HL-60 (cell line): Measurements from ENCODE around the gene CTF1.

Source experiments
- CTCF ChIP-seq: IDR thresholded peaks from one replicate; pipeline ENCODE4 v1.5.1; 2011; ENCODE audit warnings: low read length, control low read depth, inconsistent platforms; ENCODE audit not compliant: insufficient read depth
- GABPA ChIP-seq: IDR thresholded peaks from 2 replicates; pipeline ENCODE4 v1.6.1; 2012; ENCODE audit warnings: low read depth
- POLR2AphosphoS5 ChIP-seq: IDR thresholded peaks from 2 replicates; pipeline ENCODE4 v1.6.1; 2012; ENCODE audit warnings: low read depth
- SPI1 ChIP-seq: IDR thresholded peaks from 2 replicates; pipeline ENCODE4 v1.6.1; 2012; ENCODE audit warnings: low read depth, mild to moderate bottlenecking, borderline replicate concordance
- TF ChIP-seq, protein P1 (sequence below): IDR thresholded peaks from 2 replicates; pipeline ENCODE4 v1.6.1; 2012; ENCODE audit warnings: low read depth; ENCODE audit not compliant: insufficient replicate concordance

DNA sequence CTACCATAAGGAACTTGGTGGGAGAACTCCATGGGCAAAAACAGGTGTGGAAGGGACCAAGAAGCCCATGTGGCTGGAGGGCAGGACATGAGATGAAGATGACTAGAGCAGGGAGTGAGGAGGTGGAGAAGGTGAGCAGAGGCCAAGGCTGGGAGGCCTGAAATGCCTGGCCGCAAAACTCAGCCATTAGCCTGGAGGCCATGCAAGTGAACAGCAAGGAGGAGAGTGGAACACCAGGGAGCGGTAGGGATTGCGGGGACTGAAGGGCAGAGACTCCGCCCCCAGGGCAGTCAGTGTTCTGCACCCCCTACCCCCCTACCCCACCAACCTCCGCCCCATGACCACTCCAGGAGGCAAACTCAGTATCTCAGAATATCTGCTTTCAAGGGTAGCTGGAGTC is 19.5 kb upstream of the CTF1 start:
- TF ChIP-seq CTCF (no peak), POLR2AphosphoS5 (no peak), GABPA (no peak), SPI1 (no peak)
- TF ChIP-seq, protein P1, sequence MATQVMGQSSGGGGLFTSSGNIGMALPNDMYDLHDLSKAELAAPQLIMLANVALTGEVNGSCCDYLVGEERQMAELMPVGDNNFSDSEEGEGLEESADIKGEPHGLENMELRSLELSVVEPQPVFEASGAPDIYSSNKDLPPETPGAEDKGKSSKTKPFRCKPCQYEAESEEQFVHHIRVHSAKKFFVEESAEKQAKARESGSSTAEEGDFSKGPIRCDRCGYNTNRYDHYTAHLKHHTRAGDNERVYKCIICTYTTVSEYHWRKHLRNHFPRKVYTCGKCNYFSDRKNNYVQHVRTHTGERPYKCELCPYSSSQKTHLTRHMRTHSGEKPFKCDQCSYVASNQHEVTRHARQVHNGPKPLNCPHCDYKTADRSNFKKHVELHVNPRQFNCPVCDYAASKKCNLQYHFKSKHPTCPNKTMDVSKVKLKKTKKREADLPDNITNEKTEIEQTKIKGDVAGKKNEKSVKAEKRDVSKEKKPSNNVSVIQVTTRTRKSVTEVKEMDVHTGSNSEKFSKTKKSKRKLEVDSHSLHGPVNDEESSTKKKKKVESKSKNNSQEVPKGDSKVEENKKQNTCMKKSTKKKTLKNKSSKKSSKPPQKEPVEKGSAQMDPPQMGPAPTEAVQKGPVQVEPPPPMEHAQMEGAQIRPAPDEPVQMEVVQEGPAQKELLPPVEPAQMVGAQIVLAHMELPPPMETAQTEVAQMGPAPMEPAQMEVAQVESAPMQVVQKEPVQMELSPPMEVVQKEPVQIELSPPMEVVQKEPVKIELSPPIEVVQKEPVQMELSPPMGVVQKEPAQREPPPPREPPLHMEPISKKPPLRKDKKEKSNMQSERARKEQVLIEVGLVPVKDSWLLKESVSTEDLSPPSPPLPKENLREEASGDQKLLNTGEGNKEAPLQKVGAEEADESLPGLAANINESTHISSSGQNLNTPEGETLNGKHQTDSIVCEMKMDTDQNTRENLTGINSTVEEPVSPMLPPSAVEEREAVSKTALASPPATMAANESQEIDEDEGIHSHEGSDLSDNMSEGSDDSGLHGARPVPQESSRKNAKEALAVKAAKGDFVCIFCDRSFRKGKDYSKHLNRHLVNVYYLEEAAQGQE: no peak
